ENCODE data around the gene MT1B. TPM values are rescaled to one million over a fixed set of nuclear protein-coding genes. Genes with fewer than 3 reads are reported as not detected.

The MT1B gene
- total and polyA plus RNA-seq, 2 donors = 4.7 TPM; not detected in 1

DNA sequence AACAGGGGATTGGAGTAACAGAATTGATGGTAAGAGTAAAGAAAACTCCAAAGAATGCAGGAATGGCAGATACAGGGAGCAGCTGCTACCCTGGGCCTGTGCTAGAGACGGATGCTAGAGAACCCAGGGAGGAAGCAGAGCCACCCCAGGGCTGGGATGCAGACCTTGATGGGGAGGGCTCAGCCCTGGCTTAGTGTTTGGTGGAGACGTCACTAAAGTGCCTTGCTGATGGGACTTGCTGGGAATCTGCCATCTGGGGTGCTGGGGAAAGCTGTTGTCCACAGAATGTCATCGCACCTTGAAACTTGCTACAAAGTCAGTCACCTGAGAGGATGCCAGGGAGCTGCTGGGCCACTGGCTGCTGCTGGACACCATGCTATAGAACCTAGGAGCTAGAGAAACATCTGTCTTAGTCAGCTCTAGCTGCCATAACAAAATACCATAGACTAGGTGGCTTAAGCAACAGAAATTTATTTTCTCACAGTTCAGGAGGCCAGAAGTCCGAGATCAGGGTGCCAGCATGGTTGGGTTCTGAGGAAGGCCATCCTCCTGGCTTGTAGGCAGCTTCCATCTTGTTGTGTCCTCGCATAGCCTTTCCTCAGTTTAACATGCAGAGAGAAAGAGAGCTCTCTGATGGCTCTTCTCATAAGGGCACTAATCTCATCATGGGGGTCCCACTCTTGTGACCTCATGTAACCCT, 45.9 kb downstream of the MT1B start:
- 96% methylated on average over 5 of the region's 5 CpGs for WGBS
- no peak overlapping the region for H3K4me3 ChIP-seq (ENCODE audit: low read length in 2 of 2)

DNA sequence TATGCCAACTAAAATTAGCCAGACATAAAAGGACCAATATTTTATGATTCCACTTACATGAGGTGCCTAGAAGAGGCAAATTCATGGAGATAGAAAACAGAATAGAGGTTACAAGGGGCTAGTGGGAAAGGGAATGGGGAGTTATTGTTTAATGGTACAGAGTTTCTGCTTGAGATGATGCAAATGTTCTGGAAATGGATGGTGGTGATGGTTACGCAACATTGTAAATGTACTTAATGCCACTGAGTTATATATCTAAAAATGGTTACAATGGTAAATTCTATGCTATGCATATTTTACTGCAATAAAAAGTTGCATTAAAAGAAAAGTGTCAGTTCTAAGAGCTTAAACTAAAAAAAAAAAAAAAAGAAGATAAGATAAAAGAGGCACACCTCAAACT, 48.5 kb downstream of the MT1B start:
- H3K9me3 ChIP-seq (ENCODE audit: control insufficient read depth in 2 of 2, insufficient read depth in 1 of 2, low read length in 1 of 2) = peaks cover 2 to 12% of the 10 kb centered on the region in 2 donors
- H3K36me3 ChIP-seq (ENCODE audit: control insufficient read depth in 2 of 2, insufficient read depth in 2 of 2, low read length in 1 of 2) = no peaks in the 10 kb centered on the region
- no peak for DNase-seq (ENCODE audit: low read depth in 6 of 9, low spot score in 9 of 9)
- WGBS = 100% methylated on average over 1 of the region's 1 CpG
- no peak overlapping the region for H3K4me3 ChIP-seq (ENCODE audit: low read length in 2 of 2)
- peaks cover 6 to 8% of the 10 kb centered on the region in 2 donors for H3K4me1 ChIP-seq (ENCODE audit: control insufficient read depth in 2 of 2, insufficient read depth in 2 of 2, low read length in 2 of 2)
- no peak overlapping the region for H3K27ac ChIP-seq (ENCODE audit: low read depth in 1 of 2, low read length in 1 of 2)
- H3K27me3 ChIP-seq (ENCODE audit: control insufficient read depth in 2 of 2, insufficient read depth in 1 of 2, low read length in 1 of 2) = peaks cover 0 to 4% of the 10 kb centered on the region in 2 donors

More for the DNA sequence above, 45.9 kb downstream of the MT1B start:
- H3K9me3 ChIP-seq (ENCODE audit: control insufficient read depth in 2 of 2, insufficient read depth in 1 of 2, low read length in 1 of 2) = peaks cover 2 to 15% of the 10 kb centered on the region in 2 donors
- H3K4me1 ChIP-seq (ENCODE audit: control insufficient read depth in 2 of 2, insufficient read depth in 2 of 2, low read length in 2 of 2) = peaks cover 5 to 6% of the 10 kb centered on the region in 2 donors
- DNase-seq (ENCODE audit: low read depth in 6 of 9, low spot score in 9 of 9) = no peak
- H3K27me3 ChIP-seq (ENCODE audit: control insufficient read depth in 2 of 2, insufficient read depth in 1 of 2, low read length in 1 of 2) = peaks cover 0 to 6% of the 10 kb centered on the region in 2 donors
- no peak overlapping the region for H3K27ac ChIP-seq (ENCODE audit: low read depth in 1 of 2, low read length in 1 of 2)
- H3K36me3 ChIP-seq (ENCODE audit: control insufficient read depth in 2 of 2, insufficient read depth in 2 of 2, low read length in 1 of 2) = no peaks in the 10 kb centered on the region

DNA sequence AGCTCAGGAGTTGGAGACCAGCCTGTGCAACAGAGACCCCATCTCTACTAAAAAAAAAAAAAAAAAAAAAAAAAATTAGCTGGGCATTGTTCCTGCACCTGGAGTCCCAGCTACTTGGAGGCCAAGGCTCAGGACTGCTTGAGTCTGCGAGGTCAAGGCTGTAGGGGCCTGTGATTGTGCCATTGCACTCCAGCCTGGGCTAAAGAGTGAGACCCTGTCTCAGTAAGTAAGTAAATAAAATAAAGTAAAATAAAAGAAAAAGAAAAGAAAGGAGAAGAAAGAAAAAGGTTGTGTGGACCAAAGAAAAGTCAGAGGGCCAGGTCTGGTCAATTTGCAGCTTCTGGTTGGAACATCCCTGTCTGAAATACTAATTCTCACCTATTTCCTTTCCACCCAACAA, 48.9 kb downstream of the MT1B start:
- H3K4me1 ChIP-seq (ENCODE audit: control insufficient read depth in 2 of 2, insufficient read depth in 2 of 2, low read length in 2 of 2) = peaks cover 6 to 8% of the 10 kb centered on the region in 2 donors
- peaks cover 0 to 3% of the 10 kb centered on the region in 2 donors for H3K27me3 ChIP-seq (ENCODE audit: control insufficient read depth in 2 of 2, insufficient read depth in 1 of 2, low read length in 1 of 2)
- H3K36me3 ChIP-seq (ENCODE audit: control insufficient read depth in 2 of 2, insufficient read depth in 2 of 2, low read length in 1 of 2) = no peaks in the 10 kb centered on the region
- no peak overlapping the region for H3K27ac ChIP-seq (ENCODE audit: low read depth in 1 of 2, low read length in 1 of 2)
- peaks cover 2 to 8% of the 10 kb centered on the region in 2 donors for H3K9me3 ChIP-seq (ENCODE audit: control insufficient read depth in 2 of 2, insufficient read depth in 1 of 2, low read length in 1 of 2)
- no peak for DNase-seq (ENCODE audit: low read depth in 6 of 9, low spot score in 9 of 9)
- H3K4me3 ChIP-seq (ENCODE audit: low read length in 2 of 2) = no peak overlapping the region
- WGBS = 100% methylated on average over 1 of the region's 1 CpG

DNA sequence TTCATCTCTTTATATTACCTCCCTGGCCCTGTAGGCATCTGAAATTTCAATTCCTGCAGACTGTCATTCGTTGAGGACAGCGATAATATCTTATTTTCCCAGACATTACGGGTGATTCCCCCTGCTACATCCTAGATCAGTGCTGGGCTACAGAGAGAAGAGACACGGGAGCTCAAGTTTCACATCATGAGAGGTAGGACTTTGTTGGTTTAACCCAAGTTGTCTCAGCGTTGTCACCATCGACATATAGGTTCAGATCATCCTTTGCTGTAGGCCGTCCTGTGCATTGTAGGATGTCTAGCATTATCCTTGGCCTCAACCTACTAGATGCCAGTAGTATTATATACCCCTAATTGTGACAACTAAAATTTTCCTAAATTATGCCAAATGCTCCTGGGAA, 49.8 kb downstream of the MT1B start:
- Histone ChIP-seq H3K4me1 (ENCODE audit: control insufficient read depth in 2 of 2, insufficient read depth in 2 of 2, low read length in 2 of 2) (peaks cover 6 to 8% of the 10 kb centered on the region in 2 donors), H3K27ac (ENCODE audit: low read depth in 1 of 2, low read length in 1 of 2) (no peak overlapping the region), H3K36me3 (ENCODE audit: control insufficient read depth in 2 of 2, insufficient read depth in 2 of 2, low read length in 1 of 2) (no peaks in the 10 kb centered on the region), H3K9me3 (ENCODE audit: control insufficient read depth in 2 of 2, insufficient read depth in 1 of 2, low read length in 1 of 2) (peaks cover 2 to 6% of the 10 kb centered on the region in 2 donors), H3K4me3 (ENCODE audit: low read length in 2 of 2) (no peak overlapping the region), H3K27me3 (ENCODE audit: control insufficient read depth in 2 of 2, insufficient read depth in 1 of 2, low read length in 1 of 2) (peaks cover 0 to 3% of the 10 kb centered on the region in 2 donors)
- 95% methylated on average over 7 of the region's 7 CpGs for WGBS
- no peak for DNase-seq (ENCODE audit: low read depth in 6 of 9, low spot score in 9 of 9)

Other genes starting within 250 kb of the MT1B start
- 34.6 TPM for gene AMFR, start 226.3 kb upstream of the MT1B start, total RNA-seq
- 52.4 TPM for gene AMFR, start 226.3 kb upstream of the MT1B start, polyA plus RNA-seq
- 79.7 TPM for gene NUDT21, start 200.6 kb upstream of the MT1B start, total RNA-seq
- 40.3 TPM for gene NUDT21, start 200.6 kb upstream of the MT1B start, polyA plus RNA-seq
- gene OGFOD1, start 200.3 kb upstream of the MT1B start, total RNA-seq = 26.0 TPM
- 18.8 TPM for gene OGFOD1, start 200.3 kb upstream of the MT1B start, polyA plus RNA-seq
- gene BBS2, start 131.9 kb upstream of the MT1B start, total RNA-seq = 36.2 TPM
- gene BBS2, start 131.9 kb upstream of the MT1B start, polyA plus RNA-seq = 49.2 TPM
- 7.5 TPM for gene MT4, start 86.8 kb upstream of the MT1B start, total RNA-seq
- gene MT4, start 86.8 kb upstream of the MT1B start, polyA plus RNA-seq = 38.1 TPM
- gene MT3, start 62.4 kb upstream of the MT1B start, total RNA-seq = 2.5 TPM
- 13.1 TPM for gene MT3, start 62.4 kb upstream of the MT1B start, polyA plus RNA-seq
- 7.8 TPM for gene MT2A, start 43.3 kb upstream of the MT1B start, total RNA-seq
- 2,040 TPM for gene MT2A, start 43.3 kb upstream of the MT1B start, polyA plus RNA-seq
- gene MT1E, start 26.1 kb upstream of the MT1B start, total RNA-seq = 2.1 TPM
- gene MT1E, start 26.1 kb upstream of the MT1B start, polyA plus RNA-seq = 126 TPM
- gene MT1M, start 19.2 kb upstream of the MT1B start, total RNA-seq = 0.28 TPM
- 97.7 TPM for gene MT1M, start 19.2 kb upstream of the MT1B start, polyA plus RNA-seq
- 1.2 TPM for gene MT1A, start 13.2 kb upstream of the MT1B start, total RNA-seq
- 285 TPM for gene MT1A, start 13.2 kb upstream of the MT1B start, polyA plus RNA-seq
- 1.5 TPM for gene MT1F, start 6.1 kb downstream of the MT1B start, total RNA-seq
- 24.6 TPM for gene MT1F, start 6.1 kb downstream of the MT1B start, polyA plus RNA-seq
- 0.90 TPM for gene MT1G, start 16.2 kb downstream of the MT1B start, total RNA-seq
- gene MT1G, start 16.2 kb downstream of the MT1B start, polyA plus RNA-seq = 353 TPM
- gene MT1H, start 17.9 kb downstream of the MT1B start, total RNA-seq = 0.85 TPM
- 50.7 TPM for gene MT1H, start 17.9 kb downstream of the MT1B start, polyA plus RNA-seq
- 21.2 TPM for gene MT1X, start 30.6 kb downstream of the MT1B start, total RNA-seq
- gene MT1X, start 30.6 kb downstream of the MT1B start, polyA plus RNA-seq = 3,725 TPM
- 85.9 TPM for gene NUP93, start 78.2 kb downstream of the MT1B start, total RNA-seq
- 58.3 TPM for gene NUP93, start 78.2 kb downstream of the MT1B start, polyA plus RNA-seq
- gene SLC12A3, start 213.3 kb downstream of the MT1B start, total RNA-seq = 0.52 TPM
- gene SLC12A3, start 213.3 kb downstream of the MT1B start, polyA plus RNA-seq = 0.34 TPM

All from thymus (tissue), 11 donors.